ENCODE measurements around the gene LRRC27.

LRRC27 gene

DNA sequence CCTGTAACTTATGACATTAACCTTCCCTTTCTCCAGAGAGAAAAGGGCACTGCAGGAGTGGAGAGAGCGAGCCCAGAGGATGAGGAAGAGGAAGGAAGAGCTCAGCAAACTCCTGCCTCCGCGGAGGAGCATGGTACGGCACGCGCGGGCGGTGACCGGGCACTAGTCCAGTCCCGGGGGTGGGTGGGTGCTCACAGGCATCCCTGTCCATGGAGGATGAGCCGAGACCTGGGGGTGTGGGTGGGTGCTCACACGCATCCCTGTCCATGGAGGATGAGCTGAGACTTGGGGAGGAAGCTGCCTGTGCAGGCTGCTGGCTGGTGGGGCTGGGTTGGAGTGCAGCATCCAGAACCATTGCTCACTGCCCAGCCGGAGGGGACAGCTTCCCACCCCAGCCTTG, 23.8 kb downstream of the LRRC27 start:
- no peaks in the 10 kb centered on the region for H3K9me3 ChIP-seq (ENCODE audit: insufficient read depth, low read depth, low read length)
- no peaks in the 10 kb centered on the region for H3K36me3 ChIP-seq (ENCODE audit: insufficient read depth, low read depth, low read length)
- H3K4me3 ChIP-seq (ENCODE audit: low read length) = no peak overlapping the region
- H3K9ac ChIP-seq (ENCODE audit: low read depth, low read length) = no peak overlapping the region
- H3K27ac ChIP-seq (ENCODE audit: low read length) = no peak overlapping the region
- no peaks in the 10 kb centered on the region for H3K4me1 ChIP-seq (ENCODE audit: insufficient read depth, low read length)
- no peaks in the 10 kb centered on the region for H3K27me3 ChIP-seq (ENCODE audit: insufficient read depth, low read length)

DNA sequence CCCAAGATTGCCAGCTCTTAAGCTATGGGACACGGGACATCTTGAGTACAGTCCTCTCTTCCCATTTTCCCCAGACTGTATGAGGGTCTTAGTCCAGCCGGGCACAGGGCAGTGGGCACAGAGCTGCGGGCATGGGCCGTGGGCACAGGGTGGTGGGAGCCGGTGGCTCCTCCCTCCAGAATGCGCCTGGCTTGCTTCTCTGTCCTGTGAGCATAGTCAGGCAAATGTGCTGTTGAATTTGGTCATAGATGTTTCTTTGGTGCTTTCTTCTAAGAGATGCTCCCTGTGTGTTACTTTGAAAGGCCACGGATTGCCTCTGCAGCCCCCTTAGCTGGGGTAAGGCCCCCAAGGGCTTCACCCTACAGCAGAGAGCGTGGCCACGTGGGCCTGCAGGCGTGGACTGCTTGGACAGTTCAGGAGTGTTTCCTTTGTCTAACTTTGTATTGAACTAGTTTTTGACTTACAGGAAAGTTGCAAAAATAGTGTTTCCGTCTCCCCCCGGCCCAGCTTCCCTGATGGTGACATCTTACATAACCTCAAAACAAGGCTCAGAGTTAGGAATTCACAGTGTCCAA, 24.7 kb downstream of the LRRC27 start:
- H3K27me3 ChIP-seq (ENCODE audit: insufficient read depth, low read length) = no peaks in the 10 kb centered on the region
- H3K4me3 ChIP-seq (ENCODE audit: low read length) = no peak overlapping the region
- H3K4me1 ChIP-seq (ENCODE audit: insufficient read depth, low read length) = no peaks in the 10 kb centered on the region
- no peaks in the 10 kb centered on the region for H3K9me3 ChIP-seq (ENCODE audit: insufficient read depth, low read depth, low read length)
- H3K27ac ChIP-seq (ENCODE audit: low read length) = no peak overlapping the region
- no peaks in the 10 kb centered on the region for H3K36me3 ChIP-seq (ENCODE audit: insufficient read depth, low read depth, low read length)
- no peak overlapping the region for H3K9ac ChIP-seq (ENCODE audit: low read depth, low read length)

DNA sequence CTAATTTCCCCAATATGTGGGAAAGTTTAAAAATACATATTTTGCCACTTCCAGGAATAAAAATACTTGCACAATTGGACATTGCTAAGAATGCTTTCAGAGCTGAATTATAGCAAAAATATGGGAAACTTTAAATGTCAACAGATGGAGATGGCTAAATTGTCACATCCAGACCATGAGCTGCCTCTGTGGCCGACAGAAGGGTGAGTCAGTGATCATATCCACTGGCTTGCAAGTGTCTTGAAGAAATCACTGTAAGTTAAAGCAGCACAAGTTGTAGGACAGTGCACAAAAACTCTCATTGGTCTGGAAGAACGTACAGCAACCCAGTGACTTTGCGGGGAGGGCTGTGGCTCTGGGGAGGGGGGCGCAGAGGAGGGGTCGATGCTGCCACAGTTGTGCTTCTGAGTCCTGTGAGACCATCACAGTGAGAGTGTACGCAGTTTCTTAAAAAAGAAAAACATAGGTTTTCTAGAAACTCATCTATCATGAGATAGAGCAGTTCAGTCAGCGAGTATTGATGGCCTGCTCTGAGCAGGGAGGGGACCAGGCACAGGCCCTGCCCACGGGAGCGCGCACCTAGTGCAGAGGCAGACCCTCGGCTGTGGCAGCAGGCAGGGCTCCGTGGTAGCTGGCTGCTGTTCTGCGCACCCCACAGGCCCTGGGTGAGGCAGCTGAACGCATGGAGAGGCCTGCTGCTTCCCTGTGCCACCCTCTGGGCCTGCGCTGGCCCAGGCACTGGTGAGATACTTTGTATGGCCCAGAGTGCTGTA, 25.5 kb downstream of the LRRC27 start:
- no peaks in the 10 kb centered on the region for H3K4me1 ChIP-seq (ENCODE audit: insufficient read depth, low read length)
- no peaks in the 10 kb centered on the region for H3K27me3 ChIP-seq (ENCODE audit: insufficient read depth, low read length)
- no peak overlapping the region for H3K4me3 ChIP-seq (ENCODE audit: low read length)
- no peaks in the 10 kb centered on the region for H3K36me3 ChIP-seq (ENCODE audit: insufficient read depth, low read depth, low read length)
- H3K9me3 ChIP-seq (ENCODE audit: insufficient read depth, low read depth, low read length) = no peaks in the 10 kb centered on the region
- no peak overlapping the region for H3K9ac ChIP-seq (ENCODE audit: low read depth, low read length)
- H3K27ac ChIP-seq (ENCODE audit: low read length) = no peak overlapping the region

DNA sequence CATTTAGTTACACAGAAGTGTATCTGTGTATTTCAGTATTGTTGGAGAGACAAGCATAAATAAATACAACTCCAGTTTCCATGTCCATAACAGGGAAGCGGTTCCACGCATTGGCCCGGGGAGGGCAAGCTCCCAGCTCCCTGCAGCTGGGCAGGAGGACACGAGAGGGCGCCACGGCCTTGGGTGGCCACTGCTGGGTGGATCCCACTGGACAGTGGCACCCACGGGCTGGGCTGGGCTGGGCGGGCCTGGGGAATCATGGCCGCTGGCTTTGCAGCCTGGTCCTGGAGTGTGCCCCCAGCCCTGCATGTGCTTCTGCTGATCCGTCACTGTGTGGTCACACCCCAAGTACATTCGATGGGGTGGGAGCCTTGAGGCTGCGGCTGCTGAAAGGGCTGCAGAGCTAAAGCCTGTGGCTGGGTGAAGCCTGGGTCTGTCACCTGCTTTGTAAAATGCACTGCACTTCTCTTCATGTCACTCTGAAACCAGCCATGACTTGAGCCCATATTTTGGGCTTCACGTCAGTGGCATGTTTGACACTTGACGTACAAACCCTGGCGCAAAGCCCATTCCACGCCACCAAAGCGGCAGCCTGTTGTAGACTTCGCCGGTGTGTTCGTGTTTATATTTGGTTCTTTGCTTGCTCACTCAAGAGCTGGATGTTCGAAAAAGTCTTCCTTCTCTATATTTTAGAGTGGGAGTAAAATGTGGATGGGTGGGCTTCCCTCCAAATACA, 27.5 kb downstream of the LRRC27 start:
- H3K36me3 ChIP-seq (ENCODE audit: insufficient read depth, low read depth, low read length) = no peaks in the 10 kb centered on the region
- H3K9me3 ChIP-seq (ENCODE audit: insufficient read depth, low read depth, low read length) = no peaks in the 10 kb centered on the region
- no peaks in the 10 kb centered on the region for H3K4me1 ChIP-seq (ENCODE audit: insufficient read depth, low read length)
- H3K4me3 ChIP-seq (ENCODE audit: low read length) = no peak overlapping the region
- H3K27me3 ChIP-seq (ENCODE audit: insufficient read depth, low read length) = no peaks in the 10 kb centered on the region
- H3K9ac ChIP-seq (ENCODE audit: low read depth, low read length) = no peak overlapping the region
- no peak overlapping the region for H3K27ac ChIP-seq (ENCODE audit: low read length)

DNA sequence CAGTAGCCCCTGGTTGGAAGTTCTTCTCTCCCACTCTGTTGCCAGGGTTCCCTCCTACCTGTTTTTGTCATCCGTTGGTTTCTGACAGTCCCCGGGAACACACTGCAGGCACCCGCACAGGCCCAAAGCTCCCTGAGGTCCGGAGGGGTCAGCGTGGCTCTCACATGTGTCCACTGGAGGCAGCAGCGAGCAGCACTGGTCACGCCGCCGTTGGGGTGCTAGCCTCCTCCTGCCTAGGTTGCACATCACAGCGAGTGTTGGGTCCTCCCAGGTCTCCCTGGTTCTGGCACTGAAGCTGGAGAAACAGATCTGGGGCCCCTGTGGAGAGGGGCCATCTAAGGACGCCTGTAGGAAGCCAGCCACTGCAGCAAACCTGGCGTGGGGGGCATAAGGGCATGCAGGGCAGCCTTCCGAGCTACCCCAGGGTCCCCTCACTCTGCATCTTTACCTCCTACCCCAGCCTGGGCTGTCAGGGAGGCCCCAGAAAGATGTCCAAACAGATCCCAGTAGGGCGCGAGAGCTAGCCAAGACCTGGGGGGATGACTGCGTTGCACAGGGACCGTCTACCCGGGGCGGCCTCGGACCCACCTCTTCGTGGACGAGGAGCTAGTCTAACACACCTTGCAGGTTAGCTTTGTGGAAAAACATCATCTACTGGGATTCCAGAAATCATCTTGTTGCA, 28.9 kb downstream of the LRRC27 start:
- Histone ChIP-seq H3K4me1 (ENCODE audit: insufficient read depth, low read length) (no peaks in the 10 kb centered on the region), H3K4me3 (ENCODE audit: low read length) (no peak overlapping the region), H3K9ac (ENCODE audit: low read depth, low read length) (no peak overlapping the region), H3K27me3 (ENCODE audit: insufficient read depth, low read length) (no peaks in the 10 kb centered on the region), H3K36me3 (ENCODE audit: insufficient read depth, low read depth, low read length) (no peaks in the 10 kb centered on the region), H3K9me3 (ENCODE audit: insufficient read depth, low read depth, low read length) (no peaks in the 10 kb centered on the region), H3K27ac (ENCODE audit: low read length) (no peak overlapping the region)

DNA sequence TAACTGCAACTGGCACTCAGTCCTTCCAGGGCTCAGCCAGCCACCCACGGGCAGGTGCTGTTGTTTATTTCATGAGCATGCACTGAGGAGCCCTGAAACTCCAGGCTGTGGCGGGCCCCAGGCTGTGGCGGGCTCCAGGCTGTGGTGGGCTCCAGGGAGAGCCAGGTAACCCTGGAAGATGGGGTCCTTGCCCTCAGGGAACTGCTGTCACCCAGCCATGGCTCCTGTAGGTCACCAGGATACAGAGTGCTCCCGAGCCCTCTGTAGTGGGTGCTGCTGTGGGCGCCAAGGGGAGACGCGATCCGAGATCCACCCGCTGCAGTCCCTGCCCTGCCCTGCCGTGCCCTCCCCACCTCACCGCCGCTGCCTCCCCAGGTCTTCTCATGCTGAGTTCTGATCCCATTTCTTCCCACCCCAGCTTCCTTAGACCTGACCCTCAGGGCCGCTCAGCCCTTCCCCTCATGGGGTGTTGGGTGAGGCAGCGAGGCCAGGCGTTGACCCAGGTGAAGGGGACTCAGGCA, 29.6 kb downstream of the LRRC27 start:
- H3K9ac ChIP-seq (ENCODE audit: low read depth, low read length) = no peak overlapping the region
- no peak overlapping the region for H3K27ac ChIP-seq (ENCODE audit: low read length)
- no peaks in the 10 kb centered on the region for H3K36me3 ChIP-seq (ENCODE audit: insufficient read depth, low read depth, low read length)
- H3K27me3 ChIP-seq (ENCODE audit: insufficient read depth, low read length) = no peaks in the 10 kb centered on the region
- no peaks in the 10 kb centered on the region for H3K4me1 ChIP-seq (ENCODE audit: insufficient read depth, low read length)
- no peak overlapping the region for H3K4me3 ChIP-seq (ENCODE audit: low read length)
- no peaks in the 10 kb centered on the region for H3K9me3 ChIP-seq (ENCODE audit: insufficient read depth, low read depth, low read length)

DNA sequence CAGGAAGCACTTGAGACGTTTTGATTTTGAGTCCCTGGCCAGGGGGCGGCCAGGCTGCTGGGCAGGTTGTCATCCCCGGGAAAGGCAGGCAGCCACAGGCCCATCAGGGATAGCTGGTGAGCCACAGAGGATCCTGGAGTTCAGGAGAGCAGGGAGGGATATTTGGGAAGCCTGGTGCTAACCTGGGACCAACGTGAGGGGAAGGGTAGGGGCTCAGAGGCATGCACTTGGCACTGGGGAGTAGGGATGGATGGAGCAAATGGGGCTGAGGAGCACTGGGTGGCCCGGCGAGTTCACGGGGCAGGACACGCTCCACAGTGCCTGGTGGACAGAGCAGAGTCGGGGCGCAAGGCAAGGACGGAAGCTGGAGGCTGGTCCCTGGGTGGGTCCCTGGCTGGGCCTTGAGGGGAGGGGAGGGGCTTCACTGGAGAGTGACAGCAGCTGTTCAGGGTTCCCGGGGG, 30.2 kb downstream of the LRRC27 start:
- Histone ChIP-seq H3K27ac (ENCODE audit: low read length) (no peak overlapping the region), H3K4me3 (ENCODE audit: low read length) (no peak overlapping the region), H3K4me1 (ENCODE audit: insufficient read depth, low read length) (no peaks in the 10 kb centered on the region), H3K9me3 (ENCODE audit: insufficient read depth, low read depth, low read length) (no peaks in the 10 kb centered on the region), H3K27me3 (ENCODE audit: insufficient read depth, low read length) (no peaks in the 10 kb centered on the region), H3K9ac (ENCODE audit: low read depth, low read length) (no peak overlapping the region), H3K36me3 (ENCODE audit: insufficient read depth, low read depth, low read length) (no peaks in the 10 kb centered on the region)

DNA sequence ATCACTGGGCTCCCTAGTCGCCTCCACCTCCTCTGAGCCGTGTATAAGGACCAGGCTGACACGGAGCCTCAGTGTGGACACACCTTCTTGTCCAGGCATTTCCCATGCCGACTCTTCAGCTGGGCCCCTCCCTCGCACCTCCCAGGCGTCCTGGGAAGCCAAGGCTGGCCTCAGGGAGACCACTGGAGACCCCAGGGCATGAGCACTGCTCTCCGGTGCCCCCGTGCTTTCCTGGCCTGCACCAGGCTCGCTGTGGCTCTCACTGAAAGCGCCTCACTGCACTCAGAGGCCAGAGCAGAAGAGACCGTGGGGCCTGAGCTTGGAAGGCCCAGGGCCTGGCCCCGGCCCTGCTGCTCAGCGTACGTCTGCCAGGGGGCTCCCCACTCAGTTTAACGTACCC, 31.4 kb downstream of the LRRC27 start:
- no peaks in the 10 kb centered on the region for H3K36me3 ChIP-seq (ENCODE audit: insufficient read depth, low read depth, low read length)
- no peaks in the 10 kb centered on the region for H3K9me3 ChIP-seq (ENCODE audit: insufficient read depth, low read depth, low read length)
- H3K9ac ChIP-seq (ENCODE audit: low read depth, low read length) = no peak overlapping the region
- H3K27ac ChIP-seq (ENCODE audit: low read length) = no peak overlapping the region
- no peak overlapping the region for H3K4me3 ChIP-seq (ENCODE audit: low read length)
- H3K27me3 ChIP-seq (ENCODE audit: insufficient read depth, low read length) = no peaks in the 10 kb centered on the region
- H3K4me1 ChIP-seq (ENCODE audit: insufficient read depth, low read length) = no peaks in the 10 kb centered on the region

DNA sequence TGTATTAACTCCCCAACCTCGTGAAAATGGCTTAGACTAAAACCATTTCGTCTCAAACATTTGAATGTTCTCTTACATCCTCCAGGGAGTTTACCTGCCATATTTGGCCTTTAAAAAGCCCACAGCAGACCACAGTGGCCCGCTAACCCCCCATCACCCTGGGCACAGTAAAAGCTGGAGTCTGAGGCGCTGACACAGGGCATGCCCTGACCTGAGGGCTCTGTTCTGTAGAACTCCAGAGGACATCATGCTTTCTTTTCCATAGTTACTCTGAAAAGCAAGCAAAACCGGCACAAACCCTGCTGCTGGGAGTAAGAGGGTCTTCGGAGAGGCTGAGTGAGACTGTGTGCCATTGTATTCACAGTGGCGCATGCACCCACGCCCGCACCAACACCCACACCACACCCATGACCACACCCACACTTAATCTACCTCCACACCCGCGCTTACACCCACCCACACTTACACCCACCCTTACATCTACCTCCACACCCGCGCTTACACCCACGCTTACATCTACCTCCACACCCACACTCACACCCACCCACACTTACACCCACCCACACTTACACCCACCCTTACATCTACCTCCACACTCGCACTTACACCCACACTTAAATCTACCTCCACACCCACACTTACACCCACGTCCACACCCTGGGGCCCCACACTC, 32.1 kb downstream of the LRRC27 start:
- no peaks in the 10 kb centered on the region for H3K27me3 ChIP-seq (ENCODE audit: insufficient read depth, low read length)
- no peaks in the 10 kb centered on the region for H3K4me1 ChIP-seq (ENCODE audit: insufficient read depth, low read length)
- no peaks in the 10 kb centered on the region for H3K36me3 ChIP-seq (ENCODE audit: insufficient read depth, low read depth, low read length)
- H3K27ac ChIP-seq (ENCODE audit: low read length) = no peak overlapping the region
- no peaks in the 10 kb centered on the region for H3K9me3 ChIP-seq (ENCODE audit: insufficient read depth, low read depth, low read length)
- H3K4me3 ChIP-seq (ENCODE audit: low read length) = no peak overlapping the region
- no peak overlapping the region for H3K9ac ChIP-seq (ENCODE audit: low read depth, low read length)

DNA sequence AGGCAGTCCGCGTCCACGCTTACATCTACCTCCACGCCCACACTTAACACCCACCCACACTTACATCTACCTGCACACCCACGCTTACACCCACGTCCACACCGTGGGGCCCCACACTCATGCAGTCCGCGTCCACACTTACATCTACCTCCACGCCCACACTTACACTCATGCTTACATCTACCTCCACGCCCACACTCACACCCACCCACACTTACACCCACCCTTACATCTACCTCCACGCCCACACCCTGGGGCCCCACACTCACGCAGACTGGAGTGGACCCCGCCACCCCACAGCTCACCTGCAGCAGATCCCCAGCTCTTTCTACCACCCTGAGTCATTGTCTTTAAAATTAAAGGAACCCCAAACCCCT, 32.6 kb downstream of the LRRC27 start:
- Histone ChIP-seq H3K4me1 (ENCODE audit: insufficient read depth, low read length) (no peaks in the 10 kb centered on the region), H3K9me3 (ENCODE audit: insufficient read depth, low read depth, low read length) (no peaks in the 10 kb centered on the region), H3K36me3 (ENCODE audit: insufficient read depth, low read depth, low read length) (no peaks in the 10 kb centered on the region), H3K27me3 (ENCODE audit: insufficient read depth, low read length) (no peaks in the 10 kb centered on the region), H3K4me3 (ENCODE audit: low read length) (no peak overlapping the region), H3K9ac (ENCODE audit: low read depth, low read length) (no peak overlapping the region), H3K27ac (ENCODE audit: low read length) (no peak overlapping the region)

DNA sequence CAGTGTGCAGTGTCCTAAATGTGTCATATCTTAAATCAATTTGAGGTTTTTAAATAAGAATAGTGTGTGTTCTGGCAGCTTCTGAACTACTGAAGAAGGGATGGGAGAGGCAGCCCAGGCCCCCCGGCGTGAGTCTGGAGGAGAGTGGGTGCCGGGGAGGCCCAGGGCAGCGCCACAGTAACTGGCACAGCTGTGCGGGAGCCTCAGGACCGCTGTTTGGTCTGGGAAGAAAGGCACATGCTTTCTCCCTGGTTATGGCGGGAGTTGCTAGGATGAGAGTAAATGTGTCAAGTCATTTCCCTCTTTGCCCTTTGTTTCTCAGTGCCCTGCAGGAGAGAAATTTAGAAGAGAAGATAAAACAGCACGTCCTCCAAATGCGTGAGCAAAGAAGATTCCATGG, 33.1 kb downstream of the LRRC27 start:
- Histone ChIP-seq H3K27ac (ENCODE audit: low read length) (no peak overlapping the region), H3K9me3 (ENCODE audit: insufficient read depth, low read depth, low read length) (no peaks in the 10 kb centered on the region), H3K4me1 (ENCODE audit: insufficient read depth, low read length) (no peaks in the 10 kb centered on the region), H3K36me3 (ENCODE audit: insufficient read depth, low read depth, low read length) (no peaks in the 10 kb centered on the region), H3K4me3 (ENCODE audit: low read length) (no peak overlapping the region), H3K27me3 (ENCODE audit: insufficient read depth, low read length) (no peaks in the 10 kb centered on the region), H3K9ac (ENCODE audit: low read depth, low read length) (no peak overlapping the region)

Data from iPS-20b (cell line).